Liver (tissue), 9 donors: Measurements from ENCODE around the gene POLDIP3. TPM values are rescaled to one million over a fixed set of nuclear protein-coding genes. Genes with fewer than 3 reads are reported as not detected.

Experiments used
- DNase-seq: peaks from one replicate; pipeline ENCODE4 v3.0.0-alpha.2; 2017; ENCODE audit warnings: low spot score
- H3K27ac ChIP-seq, 2 donors: one replicate each; pipeline ENCODE4 v1.7.0; 2013; ENCODE audit warnings: inconsistent platforms in 2 of 2, low read length in 2 of 2, control low read depth in 1 of 2, low read depth in 1 of 2, mild to moderate bottlenecking in 1 of 2
- H3K27me3 ChIP-seq, 4 donors: one replicate each; pipeline versions ENCODE4 v1.6.1 to v1.7.0; 2013; ENCODE audit warnings: low read length in 3 of 4, inconsistent platforms in 1 of 4, mild to moderate bottlenecking in 1 of 4, moderate library complexity in 1 of 4; ENCODE audit not compliant: control insufficient read depth in 4 of 4, insufficient read depth in 4 of 4
- H3K36me3 ChIP-seq, 4 donors: one replicate each; pipeline versions ENCODE4 v1.6.1 to v1.7.0; 2013; ENCODE audit warnings: low read length in 3 of 4, mild to moderate bottlenecking in 3 of 4, low read depth in 1 of 4, moderate library complexity in 1 of 4; ENCODE audit not compliant: control insufficient read depth in 4 of 4, insufficient read depth in 3 of 4
- H3K4me1 ChIP-seq, 4 donors: one replicate each; pipeline versions ENCODE4 v1.6.1 to v1.7.0; 2013; ENCODE audit warnings: low read length in 3 of 4, mild to moderate bottlenecking in 3 of 4, moderate library complexity in 1 of 4; ENCODE audit not compliant: control insufficient read depth in 4 of 4, insufficient read depth in 4 of 4
- H3K4me3 ChIP-seq, 3 donors: one replicate each; pipeline versions ENCODE4 v1.6.1 to v1.7.0; 2013; ENCODE audit warnings: low read length in 3 of 3, control low read depth in 1 of 3, low read depth in 1 of 3, mild to moderate bottlenecking in 1 of 3
- H3K9ac ChIP-seq, 2 donors: one replicate each; pipeline ENCODE4 v1.7.0; 2013; ENCODE audit warnings: low read length in 2 of 2, mild to moderate bottlenecking in 2 of 2, moderate library complexity in 2 of 2, control low read depth in 1 of 2, low read depth in 1 of 2
- H3K9me3 ChIP-seq, 4 donors: one replicate each; pipeline versions ENCODE4 v1.6.1 to v1.7.0; 2013; ENCODE audit warnings: low read length in 3 of 4; ENCODE audit not compliant: control insufficient read depth in 4 of 4
- EGR1 ChIP-seq, 2 donors: IDR thresholded peaks; 2 replicates each; pipeline ENCODE4 v1.6.1; 2016 to 2018; ENCODE audit warnings: antibody characterized with exemption in 2 of 2, low read depth in 2 of 2
- FOXA1 ChIP-seq: IDR thresholded peaks from 2 replicates; pipeline ENCODE4 v1.6.1; 2016; ENCODE audit warnings: antibody characterized with exemption
- FOXA2 ChIP-seq: IDR thresholded peaks from 2 replicates; pipeline ENCODE4 v1.6.1; 2016; ENCODE audit warnings: antibody characterized with exemption
- GABPA ChIP-seq, 2 donors: IDR thresholded peaks in 1 of 2; conservative IDR thresholded peaks in 1 of 2; 2 replicates each; pipeline ENCODE4 v1.6.1; 2016; ENCODE audit warnings: antibody characterized with exemption in 2 of 2, mild to moderate bottlenecking in 1 of 2, moderate library complexity in 1 of 2
- HNF4A ChIP-seq, 2 donors: conservative IDR thresholded peaks; 2 replicates each; pipeline ENCODE4 v1.6.1; 2016; ENCODE audit warnings: antibody characterized with exemption in 2 of 2, mild to moderate bottlenecking in 2 of 2
- RAD21 ChIP-seq, 2 donors: IDR thresholded peaks; 2 replicates each; pipeline ENCODE4 v1.6.1; 2016; ENCODE audit warnings: antibody characterized with exemption in 2 of 2, mild to moderate bottlenecking in 2 of 2
- SP1 ChIP-seq: IDR thresholded peaks from 2 replicates; pipeline ENCODE4 v1.6.1; 2018; ENCODE audit warnings: antibody characterized with exemption, mild to moderate bottlenecking
- YY1 ChIP-seq: IDR thresholded peaks from 2 replicates; pipeline ENCODE4 v1.6.1; 2016; ENCODE audit warnings: antibody characterized with exemption, mild to moderate bottlenecking
- ZBTB33 ChIP-seq: IDR thresholded peaks from 2 replicates; pipeline ENCODE4 v1.6.1; 2016; ENCODE audit warnings: antibody characterized with exemption
- WGBS: extraction: QIAGEN DNeasy Blood & Tissue Kit; methylation state at CpG from one replicate; pipeline ENCODE4 v1.1.7; 2013; 5-methylcytosine and 5-hydroxymethylcytosine counted together
- polyA plus RNA-seq, 2 donors: library from polyadenylated mRNA; stranded (reverse) in 1 of 2; unstranded in 1 of 2; fragments of 200-250 nt in 1 of 2; fragments of >200 nt in 1 of 2; fragmentation: Nextera tagmentation in 1 of 2; extraction: Ambion mirVana in 1 of 2; gene quantifications; one replicate each; pipeline versions ENCODE4 v1.2.1 to v1.2.3, GENCODE V29; 2013 to 2015
- total RNA-seq, 2 donors: library from RNA; depleted of rRNA; stranded (reverse); fragments of >200 nt; gene quantifications; one replicate each; pipeline ENCODE4 v1.2.3, GENCODE V29; 2014
- TF ChIP-seq, protein P1 (sequence below): IDR thresholded peaks from 2 replicates; pipeline ENCODE4 v1.6.1; 2016; ENCODE audit warnings: antibody characterized with exemption
- TF ChIP-seq, protein P2 (sequence below): fragments of 150-350 bp; IDR thresholded peaks from 2 replicates; pipeline ENCODE4 v1.5.1; 2017; ENCODE audit warnings: improper control_type of control experiment, low read depth, low read length; ENCODE audit not compliant: missing input control
- TF ChIP-seq, protein P3 (sequence below): IDR thresholded peaks from 2 replicates; pipeline ENCODE4 v1.6.1; 2016; ENCODE audit warnings: antibody characterized with exemption
- donor health status: healthy.
- donor health status: healthy.
- donor health status: healthy.
- donor health status: healthy.
- donor health status: healthy.

POLDIP3 gene
- total RNA-seq: 10 to 100 TPM; 18.1 to 22.5 TPM
- 10 to 100 TPM; 14.6 to 18.0 TPM for polyA plus RNA-seq

GRCh38 chr22:42614312-42615091 lies at the start of gene POLDIP3:
TSS of gene POLDIP3 (minus strand) at chr22:42614883. CDS start at chr22:42614857, 26 bp downstream.
- under 1% methylated on average over 85 of the region's 85 CpGs for WGBS
- Histone ChIP-seq H3K9ac (peak within 1 kb of the TSS; percentile 87 to 97), H3K4me1 (peaks cover 6 to 43% (median 31%) of the 10 kb centered on the region in 4 donors), H3K36me3 (peaks cover 0 to 6% (median 2%) of the 10 kb centered on the region in 4 donors), H3K27ac (peak within 1 kb of the TSS; percentile 89 to 98), H3K27me3 (no peaks in the 10 kb centered on the region), H3K9me3 (no peaks in the 10 kb centered on the region), H3K4me3 (peak within 1 kb of the TSS; percentile 69 to 96 (median 86))
- peak; percentile 99 for DNase-seq
- TF ChIP-seq ZBTB33: peak; percentile 100
- TF ChIP-seq YY1: peak; percentile 98
- no peak for TF ChIP-seq FOXA1
- TF ChIP-seq, protein P1, sequence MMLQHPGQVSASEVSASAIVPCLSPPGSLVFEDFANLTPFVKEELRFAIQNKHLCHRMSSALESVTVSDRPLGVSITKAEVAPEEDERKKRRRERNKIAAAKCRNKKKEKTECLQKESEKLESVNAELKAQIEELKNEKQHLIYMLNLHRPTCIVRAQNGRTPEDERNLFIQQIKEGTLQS: no peak
- peak in 1 of 2 donors; percentile 23 for TF ChIP-seq EGR1 (IDR thresholded peaks at IDR 0.05; ENCODE audit: low read depth in 2 of 2)
- TF ChIP-seq, protein P2, sequence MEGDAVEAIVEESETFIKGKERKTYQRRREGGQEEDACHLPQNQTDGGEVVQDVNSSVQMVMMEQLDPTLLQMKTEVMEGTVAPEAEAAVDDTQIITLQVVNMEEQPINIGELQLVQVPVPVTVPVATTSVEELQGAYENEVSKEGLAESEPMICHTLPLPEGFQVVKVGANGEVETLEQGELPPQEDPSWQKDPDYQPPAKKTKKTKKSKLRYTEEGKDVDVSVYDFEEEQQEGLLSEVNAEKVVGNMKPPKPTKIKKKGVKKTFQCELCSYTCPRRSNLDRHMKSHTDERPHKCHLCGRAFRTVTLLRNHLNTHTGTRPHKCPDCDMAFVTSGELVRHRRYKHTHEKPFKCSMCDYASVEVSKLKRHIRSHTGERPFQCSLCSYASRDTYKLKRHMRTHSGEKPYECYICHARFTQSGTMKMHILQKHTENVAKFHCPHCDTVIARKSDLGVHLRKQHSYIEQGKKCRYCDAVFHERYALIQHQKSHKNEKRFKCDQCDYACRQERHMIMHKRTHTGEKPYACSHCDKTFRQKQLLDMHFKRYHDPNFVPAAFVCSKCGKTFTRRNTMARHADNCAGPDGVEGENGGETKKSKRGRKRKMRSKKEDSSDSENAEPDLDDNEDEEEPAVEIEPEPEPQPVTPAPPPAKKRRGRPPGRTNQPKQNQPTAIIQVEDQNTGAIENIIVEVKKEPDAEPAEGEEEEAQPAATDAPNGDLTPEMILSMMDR: peak; percentile 22
- TF ChIP-seq, protein P3, sequence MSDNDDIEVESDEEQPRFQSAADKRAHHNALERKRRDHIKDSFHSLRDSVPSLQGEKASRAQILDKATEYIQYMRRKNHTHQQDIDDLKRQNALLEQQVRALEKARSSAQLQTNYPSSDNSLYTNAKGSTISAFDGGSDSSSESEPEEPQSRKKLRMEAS: no peak
- no peak for TF ChIP-seq RAD21 (IDR thresholded peaks at IDR 0.05)
- no peak for TF ChIP-seq FOXA2
- TF ChIP-seq HNF4A (conservative IDR thresholded peaks at IDR 0.05): no peak
- TF ChIP-seq GABPA (IDR thresholded peaks at IDR 0.05 in 1 of 2, conservative IDR thresholded peaks at IDR 0.05 in 1 of 2): peak; percentile 92 to 98

- peak; percentile 91 for DNase-seq
- peak overlapping the region in 2 of 3 donors; percentile 40 to 49 for H3K4me3 ChIP-seq
- no peaks in the 10 kb centered on the region for H3K27me3 ChIP-seq
- no peaks in the 10 kb centered on the region for H3K36me3 ChIP-seq
- H3K4me1 ChIP-seq: peaks cover 0 to 9% (median 3%) of the 10 kb centered on the region in 4 donors
- WGBS: 8% methylated on average over 68 of the region's 68 CpGs
- H3K9ac ChIP-seq: no peak overlapping the region
- no peaks in the 10 kb centered on the region for H3K9me3 ChIP-seq
- TF ChIP-seq SP1 (no peak), EGR1 (IDR thresholded peaks at IDR 0.05; ENCODE audit: low read depth in 2 of 2) (no peak), RAD21 (IDR thresholded peaks at IDR 0.05) (peak; percentile 85)
- TF ChIP-seq, protein P3: no peak
- TF ChIP-seq, protein P2: peak; percentile 79
- H3K27ac ChIP-seq: no peak overlapping the region
Measured at GRCh38 chr22:42661985-42662831, 47.5 kb upstream of the POLDIP3 start.
